Measurements from ENCODE around the gene BCAR3.

- no peak for TF ChIP-seq POLR2A (IDR thresholded peaks at IDR 0.05; ENCODE audit: low read depth)
- TF ChIP-seq CTCF (IDR thresholded peaks at IDR 0.05): no peak
- no peak for TF ChIP-seq EP300 (IDR thresholded peaks at IDR 0.05)
- TF ChIP-seq POLR2AphosphoS5 (IDR thresholded peaks at IDR 0.05): no peak
These were observed 8.0 kb upstream of the BCAR3 start for GRCh38 chr1:93689521-93690223.

Data from esophagus muscularis mucosa (tissue), 4 donors.